ENCODE results near the gene ZNF726.
"Not testable (repeated sequence)": the region's sequence is repeated elsewhere in the genome, so short reads cannot be mapped to it uniquely, and the experiment has no call there.

ZNF726 gene

GRCh38 chr19:23969630-23970029, 54.9 kb downstream of the ZNF726 start:
- no peak overlapping the region for H3K4me3 ChIP-seq (ENCODE audit: low read length)
- no peak for TF ChIP-seq ZNF274 (IDR thresholded peaks at IDR 0.05; ENCODE audit: low read depth, low read length)

GRCh38 chr19:23971598-23971997, 56.9 kb downstream of the ZNF726 start:
- no peak overlapping the region for H3K4me3 ChIP-seq (ENCODE audit: low read length)
- TF ChIP-seq ZNF274 (IDR thresholded peaks at IDR 0.05; ENCODE audit: low read depth, low read length) = no peak

- no peak overlapping the region for H3K4me3 ChIP-seq (ENCODE audit: low read length)
- no peak for TF ChIP-seq ZNF274 (IDR thresholded peaks at IDR 0.05; ENCODE audit: low read depth, low read length)
These were observed 57.5 kb downstream of the ZNF726 start for GRCh38 chr19:23972161-23972560.

- H3K4me3 ChIP-seq (ENCODE audit: low read length) = no peak overlapping the region
- no peak for TF ChIP-seq ZNF274 (IDR thresholded peaks at IDR 0.05; ENCODE audit: low read depth, low read length)
These were observed 60.3 kb downstream of the ZNF726 start for GRCh38 chr19:23974941-23975340.

GRCh38 chr19:23976631-23977030, 61.9 kb downstream of the ZNF726 start:
- not testable (repeated sequence) for H3K4me3 ChIP-seq (ENCODE audit: low read length)

- not testable (repeated sequence) for H3K4me3 ChIP-seq (ENCODE audit: low read length)
These were observed 62.6 kb downstream of the ZNF726 start for GRCh38 chr19:23977256-23977655.

- no peak for TF ChIP-seq ZNF274 (IDR thresholded peaks at IDR 0.05; ENCODE audit: low read depth, low read length)
- no peak overlapping the region for H3K4me3 ChIP-seq (ENCODE audit: low read length)
These were observed 63.4 kb downstream of the ZNF726 start for GRCh38 chr19:23978068-23978467.

GRCh38 chr19:23980805-23981204, 66.1 kb downstream of the ZNF726 start:
- no peak for TF ChIP-seq ZNF274 (IDR thresholded peaks at IDR 0.05; ENCODE audit: low read depth, low read length)

GRCh38 chr19:23981863-23982262, 67.2 kb downstream of the ZNF726 start:
- no peak overlapping the region for H3K4me3 ChIP-seq (ENCODE audit: low read length)
- no peak for TF ChIP-seq ZNF274 (IDR thresholded peaks at IDR 0.05; ENCODE audit: low read depth, low read length)

More at GRCh38 chr19:23980805-23981204, 66.1 kb downstream of the ZNF726 start:
- H3K4me3 ChIP-seq (ENCODE audit: low read length) = no peak overlapping the region

GRCh38 chr19:23983406-23983805, 68.7 kb downstream of the ZNF726 start:
- no peak overlapping the region for H3K4me3 ChIP-seq (ENCODE audit: low read length)
- TF ChIP-seq ZNF274 (IDR thresholded peaks at IDR 0.05; ENCODE audit: low read depth, low read length) = no peak

Data from GM08714 (cell line).